Stomach (tissue), 9 donors: ENCODE data around the gene NPEPPS. TPM values are rescaled to one million over a fixed set of nuclear protein-coding genes. Genes with fewer than 3 reads are reported as not detected.

Source experiments
- DNase-seq, 2 donors: peaks; one replicate each; pipeline versions ENCODE4 v3.0.0 to v3.0.0-alpha.2; 2013 to 2019
- H3K27ac ChIP-seq, 5 donors: fragments of 200-600 bp in 4 of 5; sonication (generic) in 4 of 5; one replicate each; pipeline ENCODE4 v1.5.1; 2013 to 2019; ENCODE audit warnings: mild to moderate bottlenecking in 1 of 5, moderate library complexity in 1 of 5
- H3K27me3 ChIP-seq, 3 donors: fragments of 200-600 bp; sonication (generic); one replicate each; pipeline ENCODE4 v1.5.1; 2017 to 2019; ENCODE audit warnings: mixed run types in 1 of 3
- H3K36me3 ChIP-seq, 4 donors: fragments of 200-600 bp; sonication (generic); 1 replicate in 3 of 4; 2 replicates in 1 of 4; pipeline ENCODE4 v1.5.1; 2016 to 2019
- H3K4me1 ChIP-seq, 4 donors: fragments of 200-600 bp; sonication (generic); one replicate each; pipeline ENCODE4 v1.5.1; 2016 to 2019
- H3K4me3 ChIP-seq, 4 donors: fragments of 200-600 bp; sonication (generic) in 3 of 4; one replicate each; pipeline ENCODE4 v1.5.1; 2016 to 2019; ENCODE audit warnings: mild to moderate bottlenecking in 1 of 4
- H3K9me3 ChIP-seq, 4 donors: fragments of 200-600 bp; sonication (generic); one replicate each; pipeline ENCODE4 v1.5.1; 2016 to 2019
- CTCF ChIP-seq, 7 experiments: fragments of 450-650 bp in 4 of 7; fragments of 200-600 bp in 3 of 7; sonication (generic) in 3 of 7; IDR thresholded peaks; one replicate each; pipeline ENCODE4 v1.5.1; 2016 to 2019; ENCODE audit warnings: antibody characterized with exemption in 7 of 7, control low read depth in 2 of 7, mild to moderate bottlenecking in 1 of 7
- EP300 ChIP-seq: sonication (generic); formaldehyde crosslinking; IDR thresholded peaks from one replicate; pipeline ENCODE4 v1.6.1; 2017; ENCODE audit warnings: antibody characterized with exemption
- POLR2A ChIP-seq, 4 donors: fragments of 450-650 bp; IDR thresholded peaks; one replicate each; pipeline ENCODE4 v1.6.1; 2016; ENCODE audit warnings: antibody characterized with exemption in 4 of 4, control low read depth in 2 of 4, mild to moderate bottlenecking in 1 of 4, moderate library complexity in 1 of 4
- POLR2AphosphoS5 ChIP-seq, 3 donors: sonication (generic); formaldehyde crosslinking; IDR thresholded peaks; one replicate each; pipeline ENCODE4 v1.6.1; 2016; ENCODE audit warnings: antibody characterized with exemption in 3 of 3
- WGBS, 5 donors: extraction: QIAGEN DNeasy Blood & Tissue Kit in 3 of 5; methylation state at CpG; one replicate each; pipeline versions ENCODE4 v1.1.5 to v1.1.7; 2013 to 2018; 5-methylcytosine and 5-hydroxymethylcytosine counted together
- intact Hi-C: fragments of 100-400 bp; cut with DNase I; formaldehyde crosslinking; loops from one replicate; pipeline ENCODE4 v1.15.1; 2023; ENCODE audit warnings: low total_unique reads
- polyA plus RNA-seq, 3 donors: library from polyadenylated mRNA; stranded (reverse); fragments of 200-250 nt; gene quantifications; one replicate each; pipeline ENCODE4 v1.2.3, GENCODE V29; 2013
- total RNA-seq, 5 donors: library from RNA; depleted of rRNA; stranded (reverse); fragments of >200 nt; gene quantifications; one replicate each; pipeline versions ENCODE4 v1.1.0 to v1.2.3, GENCODE V29; 2014 to 2016
- donor health status: healthy with polysubstance abuse.
- donor health status: Bipolar disorder and iron deficiency.
- donor health status: healthy.

The NPEPPS gene
- total and polyA plus RNA-seq, 8 donors: 19.9 to 243 (median 124) TPM

- intact Hi-C loops: no loop called here
- no peak overlapping the region for H3K27ac ChIP-seq
- no peak for DNase-seq
- TF ChIP-seq EP300: no peak
- TF ChIP-seq POLR2AphosphoS5 (IDR thresholded peaks at IDR 0.05): no peak
- no peak for TF ChIP-seq POLR2A (IDR thresholded peaks at IDR 0.05)
- no peak for TF ChIP-seq CTCF (IDR thresholded peaks at IDR 0.05)
- H3K4me3 ChIP-seq: no peak overlapping the region
- no peaks in the 10 kb centered on the region for H3K9me3 ChIP-seq
- WGBS, 5 donors: 78 to 98% (median 89%) methylated on average over 2 of the region's 2 CpGs
- H3K36me3 ChIP-seq: peaks cover 0 to 3% (median 2%) of the 10 kb centered on the region in 4 donors
- H3K4me1 ChIP-seq: peaks cover 0 to 13% (median 5%) of the 10 kb centered on the region in 4 donors
- no peaks in the 10 kb centered on the region for H3K27me3 ChIP-seq
These were observed 112.2 kb downstream of the NPEPPS start for GRCh38 chr17:47643116-47643515.

- no peaks in the 10 kb centered on the region for H3K27me3 ChIP-seq
- TF ChIP-seq POLR2A (IDR thresholded peaks at IDR 0.05): no peak
- H3K9me3 ChIP-seq: no peaks in the 10 kb centered on the region
These were observed 113.4 kb downstream of the NPEPPS start for GRCh38 chr17:47644324-47644723.

GRCh38 chr17:47649153-47649971 is 118.5 kb downstream of the NPEPPS start, which contains the start of gene KPNB1:
Gene KPNB1, plus strand, starts transcription at chr17:47649919. Its CDS starts 326 bp downstream, at chr17:47650245.
- Histone ChIP-seq H3K9me3 (no peaks in the 10 kb centered on the region), H3K4me1 (peaks cover 31 to 59% (median 47%) of the 10 kb centered on the region in 4 donors), H3K27me3 (no peaks in the 10 kb centered on the region), H3K27ac (peak within 1 kb of the TSS; percentile 96 to 99 (median 97)), H3K36me3 (peaks cover 13 to 28% (median 24%) of the 10 kb centered on the region in 4 donors), H3K4me3 (peak within 1 kb of the TSS; percentile 91 to 97 (median 94))
- WGBS, 5 donors: 0 to 1% (median 1%) methylated on average over 63 to 74 of the region's 74 CpGs
- intact Hi-C loops: no loop called here
- DNase-seq: peak; percentile 99 to 100
- TF ChIP-seq POLR2AphosphoS5 (IDR thresholded peaks at IDR 0.05) (peak; percentile 53 to 92 (median 91)), CTCF (IDR thresholded peaks at IDR 0.05) (no peak), POLR2A (IDR thresholded peaks at IDR 0.05) (peak in 1 of 4 donors; percentile 40)

More at GRCh38 chr17:47644324-47644723, 113.4 kb downstream of the NPEPPS start:
- DNase-seq: no peak
- Histone ChIP-seq H3K27ac (no peak overlapping the region), H3K4me1 (peaks cover 7 to 21% (median 15%) of the 10 kb centered on the region in 4 donors), H3K36me3 (no peaks in the 10 kb centered on the region), H3K4me3 (no peak overlapping the region)
- 76 to 90% (median 82%) methylated on average over 5 of the region's 5 CpGs for WGBS, 5 donors
- intact Hi-C loops: no loop called here

- DNase-seq: peak in 1 of 2 donors; percentile 54
These were observed 119.1 kb downstream of the NPEPPS start for GRCh38 chr17:47649972-47650524.

More at GRCh38 chr17:47649972-47650524, 119.1 kb downstream of the NPEPPS start:
- WGBS, 5 donors: 0 to 1% (median 0%) methylated on average over 10 to 48 of the region's 48 CpGs
- H3K9me3 ChIP-seq: no peaks in the 10 kb centered on the region
- peak overlapping the region; percentile 96 to 99 (median 97) for H3K27ac ChIP-seq
- TF ChIP-seq POLR2AphosphoS5 (IDR thresholded peaks at IDR 0.05) (peak in 1 of 3 donors; percentile 42), CTCF (IDR thresholded peaks at IDR 0.05) (no peak), EP300 (no peak), POLR2A (IDR thresholded peaks at IDR 0.05) (no peak)
- H3K36me3 ChIP-seq: peaks cover 19 to 34% (median 31%) of the 10 kb centered on the region in 4 donors
- peak overlapping the region; percentile 91 to 97 (median 94) for H3K4me3 ChIP-seq
- intact Hi-C loops: no loop called here
- H3K4me1 ChIP-seq: peaks cover 37 to 66% (median 54%) of the 10 kb centered on the region in 4 donors
- H3K27me3 ChIP-seq: no peaks in the 10 kb centered on the region
